Stimulated activated naive CD8-positive, alpha-beta T cell treated with anti-CD3 and anti-CD28 coated beads, Interleukin-15, amount 100 ng/mL, for 72 hours (primary cell): Measurements from ENCODE around the gene SYNRG.
"Not testable (repeated sequence)": the region's sequence is repeated elsewhere in the genome, so short reads cannot be mapped to it uniquely, and the experiment has no call there.

Experiments
- ATAC-seq: fragments of 150-1000 bp; cut with Tn5 transposase; 2 replicates; pipeline ENCODE4 v1.10.0; 2021; ENCODE audit warnings: mild to moderate bottlenecking, moderate library complexity
- DNase-seq, 2 donors: peaks; one replicate each; pipeline ENCODE4 v3.0.0; 2021 to 2022
- H3K27ac Mint-ChIP-seq, 2 donors: one replicate each; pipeline ENCODE4 v1.8.0; 2022; ENCODE audit warnings: mild to moderate bottlenecking in 2 of 2, mixed read lengths in 2 of 2, moderate library complexity in 2 of 2
- H3K27me3 Mint-ChIP-seq: one replicate; pipeline ENCODE4 v1.8.0; 2022; ENCODE audit warnings: mixed read lengths
- H3K4me1 Mint-ChIP-seq: one replicate; pipeline ENCODE4 v1.8.0; 2022; ENCODE audit warnings: mild to moderate bottlenecking, mixed read lengths
- H3K4me3 Mint-ChIP-seq, 2 donors: one replicate each; pipeline ENCODE4 v1.8.0; 2022; ENCODE audit warnings: mild to moderate bottlenecking in 2 of 2, mixed read lengths in 2 of 2, moderate library complexity in 1 of 2
- H3K9me3 Mint-ChIP-seq, 2 donors: one replicate each; pipeline ENCODE4 v1.8.0; 2022; ENCODE audit warnings: mixed read lengths in 2 of 2

Gene SYNRG

GRCh38 chr17:37527249-37527851 is 81.9 kb downstream of the SYNRG start:
- Mint-ChIP-seq H3K27ac (no peak overlapping the region), H3K9me3 (no peaks in the 10 kb centered on the region), H3K4me3 (no peak overlapping the region), H3K27me3 (no peaks in the 10 kb centered on the region), H3K4me1 (peaks cover 15% of the 10 kb centered on the region)
- peak in 1 of 2 donors; percentile 19 for DNase-seq
- peak; percentile 86 for ATAC-seq

DNA sequence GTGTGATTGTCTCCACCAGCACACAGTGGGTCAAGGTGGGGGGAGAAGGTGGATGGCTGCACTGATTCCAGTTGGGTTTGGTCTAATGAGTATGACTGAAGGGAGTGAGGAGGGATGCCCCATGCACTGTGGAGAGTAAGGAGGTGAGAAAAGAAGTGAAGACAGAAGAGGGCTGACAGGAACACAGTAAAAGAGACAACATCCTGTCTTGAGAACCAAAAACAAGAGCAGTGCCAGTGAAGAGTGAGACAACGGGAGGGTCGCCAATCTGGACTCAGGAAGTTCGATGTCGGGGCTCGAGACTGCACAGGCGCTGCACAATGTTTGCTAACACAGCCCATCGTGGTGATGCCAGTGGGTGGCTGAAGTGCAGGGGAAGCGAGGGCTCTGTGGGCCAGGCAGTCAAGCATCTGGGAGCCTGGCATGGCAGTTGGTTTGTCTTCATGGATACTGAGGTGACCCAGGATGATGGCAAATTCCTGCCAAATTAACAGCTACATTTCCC is 85.5 kb downstream of the SYNRG start:
- ATAC-seq (no peak), DNase-seq (no peak)
- Mint-ChIP-seq H3K27ac (peak overlapping the region; percentile 78 to 89), H3K4me1 (peaks cover 30% of the 10 kb centered on the region), H3K27me3 (no peaks in the 10 kb centered on the region), H3K4me3 (no peak overlapping the region), H3K9me3 (no peaks in the 10 kb centered on the region)

GRCh38 chr17:37521821-37522220 is 87.4 kb downstream of the SYNRG start:
- Mint-ChIP-seq H3K4me3 (no peak overlapping the region), H3K4me1 (peaks cover 30% of the 10 kb centered on the region), H3K27me3 (no peaks in the 10 kb centered on the region), H3K27ac (peak overlapping the region in 1 of 2 donors; percentile 18), H3K9me3 (no peaks in the 10 kb centered on the region)
- no peak for ATAC-seq
- DNase-seq: no peak

- Mint-ChIP-seq H3K4me3 (no peak overlapping the region), H3K4me1 (peaks cover 30% of the 10 kb centered on the region), H3K27ac (peak overlapping the region in 1 of 2 donors; percentile 91), H3K9me3 (no peaks in the 10 kb centered on the region), H3K27me3 (no peaks in the 10 kb centered on the region)
- ATAC-seq (no peak), DNase-seq (no peak)
Measured at GRCh38 chr17:37520174-37520573, 89.0 kb downstream of the SYNRG start.

GRCh38 chr17:37519251-37519985 is 89.8 kb downstream of the SYNRG start:
- Mint-ChIP-seq H3K27ac (peak overlapping the region in 1 of 2 donors; percentile 38), H3K9me3 (no peaks in the 10 kb centered on the region), H3K4me1 (peaks cover 27% of the 10 kb centered on the region), H3K4me3 (no peak overlapping the region), H3K27me3 (no peaks in the 10 kb centered on the region)
- ATAC-seq (no peak), DNase-seq (no peak)

- no peaks in the 10 kb centered on the region for H3K9me3 Mint-ChIP-seq
Measured at GRCh38 chr17:37518826-37519225, 90.4 kb downstream of the SYNRG start.

GRCh38 chr17:37517881-37518280 is 91.3 kb downstream of the SYNRG start:
- Mint-ChIP-seq H3K27ac (peak overlapping the region; percentile 59 to 83), H3K9me3 (no peaks in the 10 kb centered on the region), H3K4me1 (peaks cover 16% of the 10 kb centered on the region), H3K4me3 (no peak overlapping the region), H3K27me3 (no peaks in the 10 kb centered on the region)
- ATAC-seq (no peak), DNase-seq (no peak)

More at GRCh38 chr17:37518826-37519225, 90.4 kb downstream of the SYNRG start:
- ATAC-seq (no peak), DNase-seq (no peak)
- Mint-ChIP-seq H3K27me3 (no peaks in the 10 kb centered on the region), H3K4me1 (peaks cover 21% of the 10 kb centered on the region), H3K4me3 (no peak overlapping the region), H3K27ac (no peak overlapping the region)

DNA sequence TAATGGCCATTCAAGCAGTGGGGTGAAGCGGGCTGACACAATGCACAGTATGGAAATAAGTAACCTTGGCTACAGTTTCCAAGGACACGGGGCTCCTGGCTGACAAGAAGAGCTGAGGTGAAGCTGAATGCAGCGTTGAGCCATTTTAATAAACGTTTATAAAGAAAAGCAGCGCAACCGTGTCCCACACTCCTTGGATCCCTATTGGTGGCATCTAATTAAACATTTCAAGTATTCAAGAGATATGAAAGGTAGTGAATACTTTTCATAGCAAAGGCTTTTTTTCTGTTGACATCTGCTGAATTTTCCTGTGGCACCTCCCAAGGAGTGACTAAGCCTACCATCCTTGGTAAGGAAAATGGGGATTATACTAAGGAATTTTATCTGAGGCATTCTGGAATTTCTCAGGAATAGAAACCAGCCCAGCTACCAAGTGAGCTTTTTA is 93.1 kb downstream of the SYNRG start:
- DNase-seq (no peak), ATAC-seq (no peak)
- H3K4me1 Mint-ChIP-seq: peaks cover 16% of the 10 kb centered on the region
- H3K9me3 Mint-ChIP-seq: no peaks in the 10 kb centered on the region
- H3K27ac Mint-ChIP-seq: peak overlapping the region in 1 of 2 donors; percentile 59
- H3K4me3 Mint-ChIP-seq: no peak overlapping the region
- H3K27me3 Mint-ChIP-seq: no peaks in the 10 kb centered on the region

GRCh38 chr17:37513711-37514110 is 95.5 kb downstream of the SYNRG start:
- no peaks in the 10 kb centered on the region for H3K9me3 Mint-ChIP-seq
- H3K4me3 Mint-ChIP-seq: no peak overlapping the region
- H3K4me1 Mint-ChIP-seq: peaks cover 10% of the 10 kb centered on the region
- H3K27ac Mint-ChIP-seq: no peak overlapping the region
- H3K27me3 Mint-ChIP-seq: no peaks in the 10 kb centered on the region
- DNase-seq (no peak), ATAC-seq (no peak)

DNA sequence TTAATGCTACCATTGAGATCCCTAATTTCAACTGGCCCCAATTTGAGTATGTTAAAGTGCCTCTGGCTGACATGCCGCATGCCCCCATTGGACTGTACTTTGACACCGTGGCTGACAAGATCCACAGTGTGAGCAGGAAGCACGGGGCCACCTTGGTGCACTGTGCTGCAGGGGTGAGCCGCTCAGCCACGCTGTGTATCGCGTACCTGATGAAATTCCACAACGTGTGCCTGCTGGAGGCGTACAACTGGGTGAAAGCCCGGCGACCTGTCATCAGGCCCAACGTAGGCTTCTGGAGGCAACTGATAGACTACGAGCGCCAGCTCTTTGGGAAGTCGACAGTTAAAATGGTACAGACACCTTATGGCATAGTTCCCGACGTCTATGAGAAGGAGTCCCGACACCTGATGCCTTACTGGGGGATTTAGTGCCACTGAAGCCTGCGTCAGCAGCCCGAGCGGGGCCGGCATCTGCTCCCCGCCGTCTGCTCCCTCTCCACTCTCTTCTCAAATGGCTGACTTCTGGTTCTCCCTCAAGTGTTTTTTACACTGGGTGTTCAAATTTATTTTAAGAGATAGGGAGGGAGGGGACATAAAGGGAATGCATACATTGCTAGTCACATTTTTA is 96.7 kb downstream of the SYNRG start:
- Mint-ChIP-seq H3K4me3 (no peak overlapping the region), H3K27ac (no peak overlapping the region), H3K4me1 (peaks cover 10% of the 10 kb centered on the region), H3K9me3 (no peaks in the 10 kb centered on the region), H3K27me3 (no peaks in the 10 kb centered on the region)
- DNase-seq (no peak), ATAC-seq (no peak)

- H3K4me1 Mint-ChIP-seq: peaks cover 16% of the 10 kb centered on the region
- H3K4me3 Mint-ChIP-seq, DNase-seq, H3K27me3 Mint-ChIP-seq, H3K9me3 Mint-ChIP-seq, ATAC-seq, H3K27ac Mint-ChIP-seq: not testable (repeated sequence)
Measured at GRCh38 chr17:37511642-37512041, 97.6 kb downstream of the SYNRG start.

GRCh38 chr17:37510056-37510455 is 99.2 kb downstream of the SYNRG start:
- Mint-ChIP-seq H3K27me3 (no peaks in the 10 kb centered on the region), H3K9me3 (no peaks in the 10 kb centered on the region), H3K4me1 (peaks cover 21% of the 10 kb centered on the region), H3K27ac (peak overlapping the region in 1 of 2 donors; percentile 51), H3K4me3 (no peak overlapping the region)
- ATAC-seq: no peak
- no peak for DNase-seq

DNA sequence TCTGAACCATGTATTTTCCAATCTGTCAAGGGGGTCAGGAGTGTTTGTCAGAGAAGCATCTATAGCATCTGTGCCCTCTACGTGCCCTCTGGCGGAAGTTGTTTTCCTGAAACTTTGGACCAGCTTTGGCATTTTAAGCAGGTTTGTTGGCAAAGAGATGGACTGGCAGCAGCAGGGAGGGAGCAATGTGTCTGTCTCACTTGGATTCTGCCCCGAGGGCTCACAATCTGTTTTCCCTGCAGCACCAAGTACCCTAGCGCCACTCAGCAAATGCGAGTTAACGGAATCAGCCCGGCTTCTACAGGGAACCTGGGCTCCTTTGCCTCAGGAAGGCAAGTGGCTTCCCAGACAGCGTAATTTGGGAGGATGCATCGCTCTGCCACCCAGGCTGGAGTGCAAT is 102.1 kb downstream of the SYNRG start:
- ATAC-seq (no peak), DNase-seq (no peak)
- Mint-ChIP-seq H3K9me3 (no peaks in the 10 kb centered on the region), H3K4me1 (peaks cover 21% of the 10 kb centered on the region), H3K4me3 (no peak overlapping the region), H3K27me3 (no peaks in the 10 kb centered on the region), H3K27ac (peak overlapping the region in 1 of 2 donors; percentile 80)

GRCh38 chr17:37506678-37507077 is 102.5 kb downstream of the SYNRG start:
- H3K4me3 Mint-ChIP-seq: no peak overlapping the region
- H3K27me3 Mint-ChIP-seq: no peaks in the 10 kb centered on the region
- H3K27ac Mint-ChIP-seq: peak overlapping the region; percentile 61 to 80
- DNase-seq (peak; percentile 22 to 27), ATAC-seq (peak; percentile 76)
- H3K9me3 Mint-ChIP-seq: no peaks in the 10 kb centered on the region
- peaks cover 21% of the 10 kb centered on the region for H3K4me1 Mint-ChIP-seq

DNA sequence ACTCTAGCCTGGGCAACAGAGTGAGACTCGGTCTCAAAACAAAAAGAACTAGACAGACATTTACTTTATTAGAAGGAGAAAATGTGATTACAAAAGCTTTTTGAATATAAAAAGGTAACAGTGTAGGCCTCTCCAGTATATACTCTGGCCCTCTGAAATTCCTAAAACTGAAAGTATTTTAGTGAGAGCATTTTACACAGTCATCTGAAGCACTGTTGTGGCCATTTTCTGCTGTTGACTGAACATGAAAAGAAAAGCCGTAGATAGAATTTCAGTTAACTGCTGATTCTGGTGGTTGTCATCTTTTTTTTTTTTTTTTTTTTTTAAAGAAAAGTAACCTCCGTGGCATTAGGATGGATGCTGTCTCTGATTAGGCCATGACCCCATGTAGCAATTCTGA is 103.9 kb downstream of the SYNRG start:
- peaks cover 16% of the 10 kb centered on the region for H3K4me1 Mint-ChIP-seq
- DNase-seq (no peak), ATAC-seq (no peak)
- peak overlapping the region in 1 of 2 donors; percentile 54 for H3K27ac Mint-ChIP-seq
- H3K27me3 Mint-ChIP-seq: no peaks in the 10 kb centered on the region
- no peak overlapping the region for H3K4me3 Mint-ChIP-seq
- no peaks in the 10 kb centered on the region for H3K9me3 Mint-ChIP-seq

GRCh38 chr17:37503148-37503547 is 106.1 kb downstream of the SYNRG start:
- Mint-ChIP-seq H3K27me3 (no peaks in the 10 kb centered on the region), H3K9me3 (no peaks in the 10 kb centered on the region), H3K27ac (peak overlapping the region in 1 of 2 donors; percentile 58), H3K4me1 (peaks cover 11% of the 10 kb centered on the region), H3K4me3 (no peak overlapping the region)
- DNase-seq (no peak), ATAC-seq (no peak)
